ENCODE results near the gene STX16. TPM values are rescaled to one million over a fixed set of nuclear protein-coding genes. Genes with fewer than 3 reads are reported as not detected.

STX16 gene
- total and polyA plus RNA-seq, 8 donors, result 17.9 to 67.0 (median 25.1) TPM

GRCh38 chr20:58625585-58625984 is 25.5 kb upstream of the STX16 start:
- intact Hi-C loops (cut with DNase I), result no loop called here
- no peak for FAIRE-seq
- no peak for ATAC-seq

GRCh38 chr20:58626051-58626450 is 25.0 kb upstream of the STX16 start:
- intact Hi-C loops (cut with DNase I), result no loop called here
- no peak for TF ChIP-seq CTCF (IDR thresholded peaks at IDR 0.05)
- no peak for DNase-seq
- no peak for ATAC-seq
- no peak overlapping the region for H3K4me3 ChIP-seq
- H3K36me3 ChIP-seq, result no peaks in the 10 kb centered on the region
- H3K9me3 ChIP-seq, result no peaks in the 10 kb centered on the region
- no peaks in the 10 kb centered on the region for H3K4me1 ChIP-seq
- no peak for FAIRE-seq
- no peaks in the 10 kb centered on the region for H3K27me3 ChIP-seq
- WGBS, 2 donors, result 58 to 77% methylated on average over 4 of the region's 4 CpGs
- no peak overlapping the region for H3K27ac ChIP-seq

More at GRCh38 chr20:58625585-58625984, 25.5 kb upstream of the STX16 start:
- Histone ChIP-seq H3K27me3 (no peaks in the 10 kb centered on the region), H3K4me1 (no peaks in the 10 kb centered on the region), H3K9me3 (no peaks in the 10 kb centered on the region), H3K27ac (no peak overlapping the region), H3K4me3 (no peak overlapping the region), H3K36me3 (no peaks in the 10 kb centered on the region)
- TF ChIP-seq CTCF (IDR thresholded peaks at IDR 0.05), result no peak
- 57 to 60% methylated on average over 6 of the region's 6 CpGs for WGBS, 2 donors
- DNase-seq, result no peak

- Histone ChIP-seq H3K4me3 (no peak overlapping the region), H3K4me1 (no peaks in the 10 kb centered on the region), H3K9me3 (no peaks in the 10 kb centered on the region), H3K27me3 (no peaks in the 10 kb centered on the region), H3K36me3 (no peaks in the 10 kb centered on the region), H3K27ac (no peak overlapping the region)
- intact Hi-C loops (cut with DNase I), result no loop called here
- 82 to 85% methylated on average over 11 of the region's 11 CpGs for WGBS, 2 donors
- DNase-seq (no peak), ATAC-seq (no peak), FAIRE-seq (no peak)
- no peak for TF ChIP-seq CTCF (IDR thresholded peaks at IDR 0.05)
Measured at GRCh38 chr20:58627212-58628072, 23.6 kb upstream of the STX16 start.

GRCh38 chr20:58628491-58629214 is 22.4 kb upstream of the STX16 start:
- Histone ChIP-seq H3K4me1 (no peaks in the 10 kb centered on the region), H3K4me3 (no peak overlapping the region), H3K36me3 (no peaks in the 10 kb centered on the region), H3K27ac (no peak overlapping the region), H3K9me3 (no peaks in the 10 kb centered on the region), H3K27me3 (no peaks in the 10 kb centered on the region)
- intact Hi-C loops (cut with DNase I), result no loop called here
- ATAC-seq (no peak), FAIRE-seq (no peak), DNase-seq (no peak)
- no peak for TF ChIP-seq CTCF (IDR thresholded peaks at IDR 0.05)
- 52 to 75% methylated on average over 11 of the region's 11 CpGs for WGBS, 2 donors

- no peaks in the 10 kb centered on the region for H3K4me1 ChIP-seq
- 67 to 78% methylated on average over 1 of the region's 1 CpG for WGBS, 2 donors
- no peak for TF ChIP-seq CTCF (IDR thresholded peaks at IDR 0.05)
- DNase-seq (no peak), FAIRE-seq (no peak), ATAC-seq (no peak)
- H3K9me3 ChIP-seq, result no peaks in the 10 kb centered on the region
- intact Hi-C loops (cut with DNase I), result no loop called here
- no peaks in the 10 kb centered on the region for H3K36me3 ChIP-seq
- no peak overlapping the region for H3K4me3 ChIP-seq
- no peaks in the 10 kb centered on the region for H3K27me3 ChIP-seq
- no peak overlapping the region for H3K27ac ChIP-seq
Measured at GRCh38 chr20:58629215-58629580, 21.9 kb upstream of the STX16 start.
